GM18861 (cell line): ENCODE measurements around the gene SARS2.

Source experiments
- ATAC-seq: cut with Tn5 transposase; IDR thresholded peaks from one replicate; pipeline ENCODE4 v1.9.1; 2021; ENCODE audit not compliant: unreplicated experiment

SARS2 gene

DNA sequence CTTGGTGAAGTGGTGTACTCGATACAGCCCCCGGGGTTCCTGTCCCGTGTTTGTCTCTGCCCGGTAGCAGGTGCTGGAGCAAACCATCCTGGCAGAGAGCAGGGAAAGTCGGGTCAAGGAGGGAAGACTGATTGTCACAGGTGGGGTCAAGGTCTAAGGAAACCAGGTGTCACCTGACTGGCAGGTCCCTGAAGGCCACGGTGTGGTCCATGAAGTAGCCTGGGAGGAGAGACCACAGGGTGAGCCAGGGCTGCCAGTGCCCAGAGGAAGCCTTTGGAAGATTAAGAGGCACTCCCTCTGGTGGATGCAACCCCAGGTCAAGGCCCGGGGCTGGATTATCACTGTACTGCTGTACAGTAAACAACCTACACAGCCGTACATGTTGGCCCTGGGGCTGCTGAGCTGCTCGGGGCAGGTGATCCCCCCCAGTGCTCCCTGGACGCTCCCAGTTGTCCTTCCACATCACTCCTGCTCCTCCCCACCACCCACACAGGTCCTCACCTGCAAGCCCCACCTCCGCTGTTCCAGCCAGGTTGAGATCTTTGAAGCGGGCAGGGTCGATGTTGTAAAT lies 12.6 kb downstream of the SARS2 start:
- ATAC-seq: no peak

GRCh38 chr19:38917516-38917915 lies 13.0 kb downstream of the SARS2 start:
- no peak for ATAC-seq

DNA sequence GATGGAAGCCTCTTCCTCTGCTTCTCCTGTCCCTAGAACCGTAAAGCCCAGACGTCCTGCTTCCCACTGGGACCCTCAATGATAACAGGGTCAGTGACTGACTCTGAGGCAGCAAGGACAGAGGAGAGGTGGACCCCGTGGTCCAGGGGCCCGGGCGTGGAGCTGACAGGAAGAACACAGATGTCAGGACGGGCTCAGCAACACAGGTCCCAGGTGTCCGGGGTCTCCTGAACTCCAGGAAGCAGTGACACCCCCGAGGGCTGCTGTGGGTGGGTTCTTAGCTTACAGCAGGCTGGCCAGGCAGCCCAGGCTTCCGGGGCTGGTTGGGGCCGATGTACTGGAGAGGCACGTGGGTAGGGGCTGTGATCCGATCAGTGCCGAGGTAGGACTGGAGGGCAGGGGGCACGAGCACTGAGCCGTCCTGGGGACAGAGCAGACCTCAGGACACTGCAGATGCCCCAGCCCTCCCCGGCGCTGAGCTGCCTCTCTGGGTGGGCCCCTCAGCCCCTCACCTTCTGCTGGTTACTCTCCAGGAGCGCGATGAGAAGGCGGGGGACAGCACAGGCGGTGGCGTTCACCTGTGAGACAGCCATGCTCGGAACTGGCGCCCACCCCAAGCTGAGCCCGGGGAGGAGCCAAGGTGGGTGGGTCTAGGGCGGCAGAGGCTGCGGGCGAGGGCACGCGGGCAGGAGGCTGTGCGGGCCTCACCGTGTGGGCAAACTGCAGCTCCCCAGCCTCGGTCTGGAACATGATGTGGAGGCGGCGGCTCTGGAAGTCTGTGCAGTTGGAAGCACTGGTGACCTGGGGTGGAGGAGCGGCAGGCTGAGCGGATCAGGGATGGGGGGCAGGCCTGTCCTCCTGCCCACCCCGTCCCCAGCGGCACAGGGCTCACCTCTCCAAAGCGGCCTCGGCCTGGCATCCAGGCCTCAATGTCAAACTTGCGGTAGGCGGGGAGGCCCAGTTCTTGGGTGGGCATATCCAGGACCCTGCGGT lies 14.9 kb downstream of the SARS2 start:
- no peak for ATAC-seq

- ATAC-seq: no peak
Observed at GRCh38 chr19:38913958-38914357, 16.6 kb downstream of the SARS2 start.

- ATAC-seq: no peak
Observed at GRCh38 chr19:38912600-38913514, 17.7 kb downstream of the SARS2 start.

DNA sequence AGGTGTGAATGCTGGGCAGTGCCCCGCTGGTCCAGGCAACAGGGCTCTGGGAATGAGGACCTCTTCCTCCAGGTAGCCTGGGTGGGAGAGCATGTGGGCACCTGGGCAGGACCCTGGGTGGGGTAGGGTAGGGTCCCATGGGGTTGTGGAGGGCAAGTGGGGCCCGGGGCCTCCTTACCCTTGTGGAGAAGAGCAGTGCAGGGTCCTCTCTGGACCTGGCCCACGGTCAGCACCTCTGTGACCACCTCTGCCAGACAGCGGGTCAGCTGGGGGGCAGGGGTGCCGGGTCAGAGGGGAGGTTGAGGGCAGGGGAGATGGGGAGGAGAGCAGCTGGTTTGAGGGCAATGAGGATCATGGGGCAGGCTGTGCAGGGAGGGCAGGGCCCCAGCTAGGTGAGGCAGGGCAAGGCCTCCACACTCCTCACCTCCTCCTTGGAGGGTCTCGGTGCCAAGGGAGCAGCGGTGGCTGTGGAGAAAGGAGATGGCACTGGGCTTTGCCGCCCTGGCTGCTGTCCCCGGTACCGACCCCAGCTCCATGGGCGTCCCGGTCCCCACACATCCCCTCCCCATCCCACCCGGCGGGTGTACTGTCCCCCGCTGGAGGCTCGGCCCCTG lies 19.1 kb downstream of the SARS2 start:
- ATAC-seq: no peak

- ATAC-seq: no peak
Observed at GRCh38 chr19:38910488-38910887, 20.1 kb downstream of the SARS2 start.

GRCh38 chr19:38908911-38909310 lies 21.7 kb downstream of the SARS2 start:
- no peak for ATAC-seq

GRCh38 chr19:38907670-38908069 lies 22.9 kb downstream of the SARS2 start:
- no peak for ATAC-seq

DNA sequence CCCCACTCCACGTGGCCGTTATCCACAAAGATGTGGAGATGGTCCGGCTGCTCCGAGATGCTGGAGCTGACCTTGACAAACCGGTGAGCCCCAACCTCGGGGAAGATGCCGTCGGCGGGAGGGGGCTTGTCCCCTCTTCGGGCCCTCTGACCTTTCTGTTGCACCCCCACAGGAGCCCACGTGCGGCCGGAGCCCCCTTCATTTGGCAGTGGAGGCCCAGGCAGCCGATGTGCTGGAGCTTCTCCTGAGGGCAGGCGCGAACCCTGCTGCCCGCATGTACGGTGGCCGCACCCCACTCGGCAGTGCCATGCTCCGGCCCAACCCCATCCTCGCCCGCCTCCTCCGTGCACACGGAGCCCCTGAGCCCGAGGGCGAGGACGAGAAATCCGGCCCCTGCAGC lies 23.3 kb downstream of the SARS2 start:
- ATAC-seq: no peak

DNA sequence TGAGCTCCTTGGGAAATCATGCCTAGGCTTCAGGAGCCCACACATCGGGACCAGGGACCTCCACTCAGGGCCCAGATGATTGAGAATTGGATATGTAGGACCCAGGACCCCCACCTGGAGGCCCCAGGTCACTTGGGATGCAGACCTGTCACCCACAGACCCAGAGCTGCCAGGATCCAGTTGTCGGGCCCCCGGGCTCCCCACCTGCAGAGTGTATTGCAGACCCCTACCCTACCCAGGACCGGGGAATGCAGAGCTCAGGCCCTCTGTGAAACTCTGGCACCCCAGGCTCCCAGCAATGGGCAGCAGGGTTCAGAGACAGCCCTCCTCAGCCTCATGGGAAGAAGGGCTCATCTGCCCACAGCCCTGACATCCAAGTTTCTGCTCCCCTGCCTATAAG lies 24.9 kb downstream of the SARS2 start:
- no peak for ATAC-seq

DNA sequence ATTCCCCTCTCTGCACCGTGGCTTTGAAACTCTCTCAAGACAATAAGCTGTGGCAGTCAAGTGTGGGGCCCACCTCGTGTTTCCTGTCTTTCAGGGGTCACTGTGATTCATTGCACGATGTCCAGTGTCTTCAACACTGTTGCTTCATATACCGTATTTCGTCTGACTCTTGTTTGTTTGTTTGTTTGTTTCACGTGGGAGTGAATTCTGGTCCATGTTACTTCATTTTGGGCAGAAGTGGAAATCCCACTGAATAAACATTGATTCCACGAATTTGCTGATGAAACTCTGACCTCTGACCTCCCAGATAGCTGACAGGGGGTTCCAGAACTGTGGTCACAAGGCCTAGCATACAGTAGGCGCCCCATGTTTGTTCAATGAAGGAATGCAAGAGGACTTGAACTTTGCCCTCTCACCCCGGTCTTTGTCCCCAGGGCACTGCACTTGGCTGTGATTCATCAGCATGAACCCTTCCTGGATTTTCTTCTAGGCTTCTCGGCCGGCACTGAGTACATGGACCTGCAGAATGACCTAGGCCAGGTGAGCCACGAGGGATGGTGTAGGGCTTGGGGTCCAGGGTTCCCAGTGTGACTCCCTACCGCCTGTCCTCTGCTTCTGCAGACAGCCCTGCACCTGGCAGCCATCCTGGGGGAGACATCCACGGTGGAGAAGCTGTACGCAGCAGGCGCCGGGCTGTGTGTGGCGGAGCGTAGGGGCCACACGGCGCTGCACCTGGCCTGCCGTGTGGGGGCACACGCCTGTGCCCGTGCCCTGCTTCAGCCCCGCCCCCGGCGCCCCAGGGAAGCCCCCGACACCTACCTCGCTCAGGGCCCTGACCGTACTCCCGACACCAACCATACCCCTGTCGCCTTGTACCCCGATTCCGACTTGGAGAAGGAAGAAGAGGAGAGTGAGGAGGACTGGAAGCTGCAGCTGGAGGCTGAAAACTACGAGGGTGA lies 25.7 kb downstream of the SARS2 start:
- ATAC-seq: no peak

DNA sequence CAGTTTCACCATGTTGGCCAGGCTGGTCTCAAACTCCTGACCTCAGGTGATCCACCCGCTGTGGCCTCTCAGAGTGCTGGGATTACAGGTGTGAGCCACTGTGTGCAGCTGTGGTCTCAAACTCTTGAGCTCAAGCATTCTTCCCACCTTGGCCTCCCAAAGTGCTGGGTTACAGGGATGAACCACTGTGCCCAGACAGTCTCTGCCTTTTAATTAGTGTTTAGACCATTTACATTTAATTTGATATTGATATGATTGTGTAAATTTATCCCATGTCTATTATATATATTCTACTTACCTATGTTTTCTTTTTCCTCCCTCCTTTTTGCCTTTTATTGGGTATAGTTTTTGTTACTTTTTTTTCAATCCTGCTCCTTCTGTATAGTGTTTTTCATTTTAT lies 28.9 kb downstream of the SARS2 start:
- no peak for ATAC-seq

DNA sequence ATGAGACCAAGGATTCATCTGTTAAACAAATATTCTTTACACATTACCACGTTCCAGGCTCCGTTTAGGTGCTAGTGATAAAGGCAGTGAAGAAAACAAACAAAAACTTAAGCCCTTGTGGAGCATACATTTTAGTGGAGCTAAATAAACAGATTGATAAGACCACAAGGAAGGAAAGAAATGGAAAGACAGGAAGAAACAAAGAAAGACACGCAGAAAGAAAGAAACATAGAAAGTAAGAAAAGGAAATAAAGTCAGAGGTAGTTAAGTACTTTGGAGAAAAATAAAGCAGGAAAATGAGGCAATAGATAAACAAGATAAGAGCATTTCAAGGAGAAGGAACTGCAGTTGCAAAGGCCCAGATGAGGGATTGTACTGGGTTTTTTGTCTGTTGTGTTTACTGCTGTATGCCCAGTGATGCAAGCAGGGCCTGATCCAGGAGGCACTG lies 29.8 kb downstream of the SARS2 start:
- ATAC-seq: no peak

- no peak for ATAC-seq
Observed at GRCh38 chr19:38900202-38900629, 30.3 kb downstream of the SARS2 start.

DNA sequence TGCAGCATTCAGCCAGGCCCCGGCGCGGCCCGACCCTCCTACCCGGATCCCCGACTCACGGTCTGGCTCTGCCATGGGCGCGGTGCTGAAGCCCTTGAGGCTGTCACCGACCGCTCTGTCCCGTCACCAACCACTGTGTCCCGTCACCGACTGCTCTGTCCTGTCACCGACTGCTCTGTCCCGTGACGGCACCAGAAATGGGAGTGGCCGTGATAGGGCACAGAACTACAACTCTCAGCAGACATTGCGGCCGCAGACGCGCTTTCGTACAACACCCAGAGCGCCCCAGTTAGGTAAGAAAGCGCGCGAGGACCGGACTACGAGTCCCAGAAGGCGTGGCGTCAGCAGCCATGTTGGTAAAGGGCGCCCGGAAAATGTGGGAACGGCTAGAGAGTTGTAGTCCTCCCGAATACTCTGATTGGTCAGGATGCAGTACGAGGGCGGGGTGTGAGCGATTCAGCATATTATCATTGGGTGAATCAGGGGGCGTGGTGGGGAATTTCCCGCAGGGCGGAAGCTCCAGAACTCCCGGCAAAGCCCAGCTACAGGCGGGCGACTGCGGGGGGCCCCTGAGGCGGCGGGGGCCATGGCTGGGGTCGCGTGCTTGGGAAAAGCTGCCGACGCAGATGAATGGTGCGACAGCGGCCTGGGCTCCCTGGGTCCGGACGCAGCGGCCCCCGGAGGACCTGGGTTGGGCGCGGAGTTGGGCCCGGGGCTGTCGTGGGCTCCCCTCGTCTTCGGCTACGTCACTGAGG lies 30.9 kb downstream of the SARS2 start, which contains the start of the genes NFKBIB and SIRT2:
NFKBIB (plus strand) TSS at position 523 of the 755 bp plus-strand sequence; CDS start at position 587, 64 bp downstream.
SIRT2 (minus strand) TSS at position 172 of the 755 bp plus-strand sequence; CDS start at position 75, 97 bp downstream.
- peak; percentile 87 for ATAC-seq

- no peak for ATAC-seq
Observed at GRCh38 chr19:38898788-38899446, 31.6 kb downstream of the SARS2 start.

DNA sequence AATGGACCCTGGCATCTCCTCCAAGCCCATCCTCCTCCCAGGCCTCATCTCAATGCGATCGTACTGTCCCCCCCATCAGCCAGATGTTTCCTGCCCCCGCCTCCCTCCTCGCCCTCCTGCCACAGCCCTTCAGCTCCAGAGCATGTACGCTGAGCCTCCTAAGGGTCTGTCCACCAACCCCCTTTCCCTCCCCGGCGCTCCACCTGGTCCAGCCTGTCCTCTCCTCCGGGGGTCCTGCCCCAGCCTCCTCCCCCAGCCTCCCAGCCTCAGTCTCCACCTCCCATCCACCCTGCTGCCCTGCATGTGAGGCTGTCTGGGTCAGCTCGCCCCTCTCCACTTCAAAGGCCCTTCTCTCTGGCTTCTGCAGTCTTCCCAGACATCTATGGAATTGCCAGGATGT lies 35.6 kb downstream of the SARS2 start:
- no peak for ATAC-seq
